Mucosa of stomach (tissue), 1 donor: ENCODE measurements around the gene CTNNBL1.

Experiments used
- H3K27me3 ChIP-seq: one replicate; pipeline ENCODE4 v1.7.0; 2013; ENCODE audit warnings: mild to moderate bottlenecking, low read length; ENCODE audit not compliant: control insufficient read depth, insufficient read depth
- H3K36me3 ChIP-seq: one replicate; pipeline ENCODE4 v1.7.0; 2013; ENCODE audit warnings: low read length; ENCODE audit not compliant: control insufficient read depth, insufficient read depth
- H3K4me1 ChIP-seq: one replicate; pipeline ENCODE4 v1.7.0; 2013; ENCODE audit warnings: mild to moderate bottlenecking, low read length; ENCODE audit not compliant: control insufficient read depth, insufficient read depth
- H3K4me3 ChIP-seq: one replicate; pipeline ENCODE4 v1.7.0; 2013; ENCODE audit warnings: low read length
- H3K9ac ChIP-seq: one replicate; pipeline ENCODE4 v1.7.0; 2013; ENCODE audit warnings: mild to moderate bottlenecking, low read length, moderate library complexity
- H3K9me3 ChIP-seq: one replicate; pipeline ENCODE4 v1.7.0; 2013; ENCODE audit warnings: mild to moderate bottlenecking, low read length, moderate library complexity; ENCODE audit not compliant: control insufficient read depth
- donor health status: Pancreatic carcinoma.

Gene CTNNBL1

DNA sequence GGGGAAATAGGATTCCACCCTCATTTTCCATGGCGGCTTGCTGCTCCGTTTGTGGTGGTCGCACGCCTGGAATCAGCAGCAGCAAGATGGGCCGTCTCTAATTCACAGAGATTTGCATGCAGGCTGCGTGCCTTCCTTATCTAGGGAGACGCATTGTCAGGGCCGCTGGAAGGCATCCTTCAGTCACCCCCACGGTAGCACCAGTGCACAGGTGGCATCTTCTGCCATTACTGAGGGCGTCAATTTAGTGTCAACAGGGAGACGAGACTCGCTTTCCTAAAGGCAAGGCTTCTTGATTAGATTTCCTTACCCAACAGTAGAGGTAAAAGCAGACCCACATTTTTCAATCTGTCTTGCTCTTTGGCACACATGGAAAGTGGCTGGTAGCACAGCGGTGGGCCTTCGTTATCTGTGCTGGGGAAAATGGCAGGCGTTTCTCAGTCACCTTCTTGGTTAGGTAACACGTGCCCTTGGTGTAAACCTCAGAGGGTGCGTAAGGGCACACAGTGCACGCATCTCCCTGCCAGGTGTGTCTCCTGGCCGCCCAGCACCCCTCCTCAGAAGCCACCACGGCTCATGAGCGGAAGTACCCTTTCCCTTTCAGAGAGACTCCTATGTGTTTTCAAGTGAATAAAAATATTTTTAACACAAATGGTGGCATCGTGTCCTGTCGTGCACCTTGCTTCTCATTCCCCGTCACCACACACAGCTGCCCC is 181.8 kb downstream of the CTNNBL1 start:
- no peaks in the 10 kb centered on the region for H3K4me1 ChIP-seq
- no peaks in the 10 kb centered on the region for H3K27me3 ChIP-seq
- no peaks in the 10 kb centered on the region for H3K36me3 ChIP-seq
- H3K4me3 ChIP-seq, result no peak overlapping the region
- no peak overlapping the region for H3K9ac ChIP-seq
- H3K9me3 ChIP-seq, result no peaks in the 10 kb centered on the region

DNA sequence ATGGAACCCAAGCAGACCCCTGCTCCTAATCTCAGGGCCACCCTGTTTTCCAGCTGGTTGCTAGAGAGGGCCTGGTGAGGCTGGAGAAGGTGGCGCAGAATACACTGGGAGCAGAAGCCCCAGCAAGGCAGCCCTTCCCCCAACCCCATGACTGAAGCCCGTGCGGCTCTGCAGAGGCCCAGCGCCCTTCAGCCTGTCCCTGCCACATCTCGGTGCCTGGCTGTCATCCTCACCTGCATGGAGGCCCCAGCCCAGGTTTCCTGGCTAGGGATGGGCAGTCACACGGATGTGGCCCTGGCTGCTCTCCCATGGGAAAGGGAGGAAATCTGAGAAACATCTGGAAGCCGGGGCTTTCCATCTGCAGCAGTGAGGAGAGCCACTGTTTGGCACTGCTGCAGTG is 183.0 kb downstream of the CTNNBL1 start:
- H3K27me3 ChIP-seq, result no peaks in the 10 kb centered on the region
- no peaks in the 10 kb centered on the region for H3K4me1 ChIP-seq
- H3K9ac ChIP-seq, result no peak overlapping the region
- H3K4me3 ChIP-seq, result no peak overlapping the region
- H3K36me3 ChIP-seq, result no peaks in the 10 kb centered on the region
- no peaks in the 10 kb centered on the region for H3K9me3 ChIP-seq

DNA sequence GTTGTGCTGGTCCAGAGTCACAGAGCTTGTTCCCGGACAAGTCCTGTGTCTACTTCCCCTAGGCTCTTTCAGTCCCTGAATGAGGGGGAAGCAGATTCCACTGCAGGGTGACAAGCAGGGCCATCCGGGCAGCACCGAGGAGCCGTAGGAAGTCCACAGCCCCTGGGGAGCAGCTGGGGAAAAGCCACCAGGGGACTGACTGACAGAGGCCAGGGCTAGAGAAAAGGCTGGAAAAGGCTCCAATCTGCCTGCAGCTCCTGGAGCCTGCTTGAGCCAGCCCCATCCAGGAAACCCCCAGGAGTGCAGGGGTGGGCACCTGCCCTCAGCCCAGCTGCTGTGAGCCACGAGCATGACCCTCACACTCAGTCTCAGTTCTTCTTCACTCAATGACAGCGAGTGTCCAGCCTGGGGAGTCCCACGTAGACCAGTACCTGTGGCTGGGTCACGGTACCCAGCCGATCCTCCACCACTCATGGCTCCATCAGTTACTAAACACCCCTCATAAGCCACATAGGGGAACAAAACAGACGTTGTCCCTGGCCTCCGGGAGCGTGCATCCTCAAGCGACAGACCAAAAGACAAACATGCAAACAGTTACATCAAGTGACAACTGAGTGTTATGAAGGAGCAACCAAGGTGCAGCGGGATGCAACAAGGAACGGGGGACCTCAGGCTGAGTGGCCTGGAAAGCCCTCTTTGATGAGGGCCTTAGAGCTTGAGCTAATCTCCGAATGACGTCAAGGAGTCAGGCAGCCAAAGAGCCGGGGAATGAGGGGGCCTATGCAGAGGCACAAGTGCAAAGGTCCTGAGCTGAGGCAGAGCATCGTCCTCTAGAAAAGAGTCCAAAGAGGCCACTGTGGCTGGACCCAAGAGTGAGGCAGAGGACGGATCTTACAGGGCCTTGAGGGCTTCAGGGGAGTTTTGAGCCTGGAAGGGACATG is 184.3 kb downstream of the CTNNBL1 start:
- H3K9me3 ChIP-seq, result no peaks in the 10 kb centered on the region
- H3K9ac ChIP-seq, result no peak overlapping the region
- H3K4me1 ChIP-seq, result no peaks in the 10 kb centered on the region
- H3K27me3 ChIP-seq, result no peaks in the 10 kb centered on the region
- no peak overlapping the region for H3K4me3 ChIP-seq
- H3K36me3 ChIP-seq, result no peaks in the 10 kb centered on the region

DNA sequence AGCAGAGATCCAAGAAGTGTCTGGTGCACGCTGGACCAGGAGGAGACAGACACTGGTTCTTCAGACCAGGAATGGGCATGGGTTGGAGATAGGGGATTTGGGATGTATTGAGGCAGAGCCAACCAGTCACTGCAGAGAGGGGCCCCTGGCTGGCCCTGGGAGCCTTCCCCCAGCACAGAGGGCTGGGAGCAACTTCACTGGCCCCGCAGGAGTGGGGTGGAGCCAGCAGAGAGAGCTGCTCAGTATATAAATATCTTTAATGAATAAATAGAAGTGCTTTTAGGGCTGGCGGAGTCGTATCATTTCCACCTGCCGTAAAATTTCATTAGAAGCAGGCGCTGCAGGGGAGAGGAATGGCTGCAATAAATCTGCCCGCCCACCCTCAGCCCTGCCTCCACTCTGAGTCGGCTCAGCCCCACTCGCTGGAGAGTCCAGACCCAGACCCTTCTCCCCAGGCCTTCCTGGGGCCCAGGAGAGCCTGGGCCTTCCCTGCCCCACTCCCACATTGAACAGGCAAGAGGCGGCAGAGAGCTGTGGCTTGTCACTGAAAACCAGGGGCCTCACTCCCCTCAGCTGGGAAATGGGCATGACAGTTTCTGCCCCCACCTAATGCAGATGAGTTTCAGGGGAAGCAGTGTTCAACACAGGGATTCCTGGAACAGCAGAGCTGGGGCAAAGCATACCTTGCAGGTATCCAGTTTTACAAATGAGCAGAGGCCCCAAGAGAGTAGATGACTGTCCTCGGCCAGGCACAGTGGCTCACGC is 185.2 kb downstream of the CTNNBL1 start:
- H3K9me3 ChIP-seq, result no peaks in the 10 kb centered on the region
- no peaks in the 10 kb centered on the region for H3K4me1 ChIP-seq
- no peaks in the 10 kb centered on the region for H3K36me3 ChIP-seq
- H3K9ac ChIP-seq, result no peak overlapping the region
- no peaks in the 10 kb centered on the region for H3K27me3 ChIP-seq
- no peak overlapping the region for H3K4me3 ChIP-seq

DNA sequence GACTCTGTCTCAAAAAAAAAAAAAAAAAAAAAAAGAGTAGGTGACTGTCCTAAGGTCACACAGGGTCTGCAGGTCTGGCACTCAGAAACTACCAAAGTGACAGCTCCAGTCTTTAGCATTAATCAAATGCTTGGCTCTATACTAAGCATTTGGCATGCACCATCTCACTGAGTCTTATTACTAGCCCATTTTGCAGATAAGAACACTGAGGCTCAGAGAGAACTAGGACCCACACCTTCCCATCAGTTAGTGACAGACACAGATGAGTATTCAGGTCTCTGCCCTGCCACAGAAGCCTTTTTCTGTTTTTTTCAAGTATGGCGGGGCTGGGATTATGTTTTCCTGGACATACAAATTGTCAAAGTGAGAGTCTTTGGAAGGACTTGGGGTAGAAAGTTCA is 186.0 kb downstream of the CTNNBL1 start:
- H3K9me3 ChIP-seq, result no peaks in the 10 kb centered on the region
- no peaks in the 10 kb centered on the region for H3K36me3 ChIP-seq
- H3K4me1 ChIP-seq, result no peaks in the 10 kb centered on the region
- H3K9ac ChIP-seq, result no peak overlapping the region
- no peak overlapping the region for H3K4me3 ChIP-seq
- H3K27me3 ChIP-seq, result no peaks in the 10 kb centered on the region

DNA sequence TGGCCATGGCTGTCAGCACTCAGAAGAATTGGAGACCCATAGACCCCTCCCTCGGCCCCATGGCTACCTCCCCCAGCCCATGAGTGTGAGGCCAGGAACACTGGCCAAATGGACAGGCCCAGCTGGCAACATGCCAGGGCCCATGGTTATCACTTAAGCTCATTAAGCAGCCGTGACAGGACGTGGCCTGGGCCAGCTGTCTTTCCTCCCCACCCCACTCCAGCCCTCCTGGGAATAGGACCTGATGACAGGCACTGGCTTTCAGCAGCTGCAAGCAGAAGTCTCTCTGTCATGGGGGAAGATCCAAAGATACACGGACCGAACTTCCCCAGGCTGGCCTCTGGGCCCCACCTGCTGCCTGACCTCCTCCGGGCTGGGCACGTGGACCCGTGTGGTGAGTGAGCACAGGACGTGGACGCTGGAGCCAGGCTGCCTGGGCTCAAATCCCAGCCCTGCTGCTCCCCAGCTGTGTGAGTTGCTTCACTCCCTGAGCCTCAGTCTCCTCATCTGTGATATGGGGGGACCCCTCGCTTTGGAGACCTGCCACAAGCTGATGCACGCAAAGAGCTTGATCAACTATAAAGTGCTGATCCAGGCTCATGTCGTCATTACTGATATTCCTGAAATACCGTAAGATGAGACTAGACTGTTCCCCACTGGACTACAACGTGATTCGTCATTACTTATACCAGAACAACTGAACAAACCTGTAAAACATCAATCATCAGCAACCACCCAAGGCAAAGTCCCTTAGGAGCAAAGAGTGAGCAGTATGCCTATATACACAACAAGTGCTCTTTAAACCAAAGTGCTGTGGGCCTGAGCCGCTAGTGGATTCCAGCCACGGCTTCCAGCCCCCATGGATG is 187.1 kb downstream of the CTNNBL1 start:
- H3K27me3 ChIP-seq, result no peaks in the 10 kb centered on the region
- no peaks in the 10 kb centered on the region for H3K36me3 ChIP-seq
- H3K9ac ChIP-seq, result no peak overlapping the region
- no peak overlapping the region for H3K4me3 ChIP-seq
- no peaks in the 10 kb centered on the region for H3K9me3 ChIP-seq
- H3K4me1 ChIP-seq, result no peaks in the 10 kb centered on the region

DNA sequence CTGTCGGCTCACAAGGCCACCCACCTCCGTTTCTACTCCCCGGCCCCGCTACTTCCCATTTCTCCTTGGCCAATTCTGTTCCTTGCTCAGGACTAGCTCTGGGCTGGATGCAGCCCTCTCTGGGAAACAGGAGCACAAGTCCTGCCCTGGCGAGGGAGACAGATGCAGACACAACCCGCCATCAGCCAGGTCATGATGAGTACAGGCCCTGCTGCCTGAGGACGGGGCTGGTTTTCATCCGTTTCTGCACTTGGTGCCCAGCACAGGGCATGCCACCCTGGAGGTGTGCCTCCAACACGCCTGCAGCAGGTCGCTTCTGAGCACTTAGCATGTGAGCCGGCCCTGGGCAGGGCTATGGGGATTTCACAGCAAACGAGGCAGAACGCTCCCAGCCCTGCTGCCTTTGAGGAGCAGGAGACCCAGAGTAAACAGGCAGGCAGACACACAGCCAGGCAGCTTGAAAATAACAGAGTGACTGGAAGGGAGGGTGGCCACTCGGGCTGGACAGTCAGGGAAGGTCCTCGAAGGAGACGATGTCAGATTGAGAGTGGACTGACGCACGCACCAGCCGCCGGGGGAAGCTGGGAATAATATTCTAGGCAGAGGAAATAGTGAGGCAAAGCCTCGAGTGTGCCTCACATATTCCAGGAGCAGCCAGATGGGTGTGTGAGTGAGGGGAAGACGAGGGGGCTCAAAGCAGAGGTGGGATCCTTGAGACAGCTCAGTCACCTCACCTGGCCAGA is 187.9 kb downstream of the CTNNBL1 start:
- no peaks in the 10 kb centered on the region for H3K4me1 ChIP-seq
- H3K27me3 ChIP-seq, result peaks cover 6% of the 10 kb centered on the region
- no peak overlapping the region for H3K9ac ChIP-seq
- H3K36me3 ChIP-seq, result no peaks in the 10 kb centered on the region
- H3K4me3 ChIP-seq, result no peak overlapping the region
- H3K9me3 ChIP-seq, result no peaks in the 10 kb centered on the region

DNA sequence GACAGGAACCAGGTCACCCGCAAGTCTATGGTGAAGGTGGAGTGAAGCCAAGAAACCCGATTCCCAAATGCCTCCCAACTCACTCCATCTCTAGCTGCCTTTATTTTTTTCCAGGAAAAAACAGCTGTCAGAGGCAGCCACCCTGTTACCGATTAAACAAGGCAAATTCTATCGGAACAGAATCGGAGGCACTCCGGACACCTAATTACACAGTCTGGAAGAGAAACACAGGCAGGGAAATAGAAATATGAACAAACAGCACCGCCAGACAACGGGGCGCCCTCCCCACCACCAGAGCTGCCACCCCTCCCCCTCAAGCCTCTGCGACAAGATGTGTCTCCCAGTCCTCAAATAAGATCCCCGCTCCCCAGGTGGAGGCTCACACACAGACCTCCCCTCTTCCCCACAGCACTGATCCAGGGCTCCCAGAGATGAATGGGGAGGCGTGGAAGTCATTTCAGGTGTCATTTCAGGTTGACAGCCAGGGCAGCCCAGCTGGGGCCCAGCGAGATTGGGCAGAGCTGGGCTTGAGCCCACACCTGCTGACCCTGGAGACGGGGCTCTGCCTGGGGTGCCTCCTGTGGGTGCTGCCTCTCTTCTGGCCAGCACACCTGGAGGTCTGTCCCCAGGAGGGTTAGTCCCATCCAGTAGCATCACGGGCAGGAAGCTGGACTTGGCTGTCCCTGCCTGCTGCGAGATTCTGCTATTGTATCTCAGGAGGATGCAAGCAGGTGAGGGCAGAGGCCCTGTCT is 189.3 kb downstream of the CTNNBL1 start:
- Histone ChIP-seq H3K4me3 (no peak overlapping the region), H3K9ac (no peak overlapping the region), H3K4me1 (no peaks in the 10 kb centered on the region), H3K36me3 (no peaks in the 10 kb centered on the region), H3K9me3 (no peaks in the 10 kb centered on the region), H3K27me3 (peaks cover 9% of the 10 kb centered on the region)

DNA sequence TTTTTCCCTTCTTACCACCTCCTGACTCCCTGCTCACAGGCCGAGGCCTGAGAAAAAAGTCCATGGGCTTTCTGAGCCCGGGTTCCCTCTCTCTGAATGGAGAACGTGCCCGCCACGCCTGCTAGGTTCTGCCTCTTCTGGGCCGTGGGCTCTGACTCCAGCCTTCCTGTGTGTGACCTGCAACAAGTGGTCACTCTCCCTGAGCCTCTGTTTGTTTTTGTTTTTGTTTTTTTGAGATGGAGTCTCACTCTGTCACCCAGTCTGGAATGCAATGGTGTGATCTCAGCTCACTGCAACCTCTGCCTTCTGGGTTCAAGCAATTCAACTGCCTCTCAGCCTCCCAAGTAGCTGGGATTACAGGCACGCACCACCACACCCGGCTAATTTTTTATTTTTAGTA is 191.2 kb downstream of the CTNNBL1 start:
- no peaks in the 10 kb centered on the region for H3K9me3 ChIP-seq
- H3K36me3 ChIP-seq, result no peaks in the 10 kb centered on the region
- H3K4me1 ChIP-seq, result no peaks in the 10 kb centered on the region
- H3K9ac ChIP-seq, result no peak overlapping the region
- H3K27me3 ChIP-seq, result peaks cover 9% of the 10 kb centered on the region
- no peak overlapping the region for H3K4me3 ChIP-seq

DNA sequence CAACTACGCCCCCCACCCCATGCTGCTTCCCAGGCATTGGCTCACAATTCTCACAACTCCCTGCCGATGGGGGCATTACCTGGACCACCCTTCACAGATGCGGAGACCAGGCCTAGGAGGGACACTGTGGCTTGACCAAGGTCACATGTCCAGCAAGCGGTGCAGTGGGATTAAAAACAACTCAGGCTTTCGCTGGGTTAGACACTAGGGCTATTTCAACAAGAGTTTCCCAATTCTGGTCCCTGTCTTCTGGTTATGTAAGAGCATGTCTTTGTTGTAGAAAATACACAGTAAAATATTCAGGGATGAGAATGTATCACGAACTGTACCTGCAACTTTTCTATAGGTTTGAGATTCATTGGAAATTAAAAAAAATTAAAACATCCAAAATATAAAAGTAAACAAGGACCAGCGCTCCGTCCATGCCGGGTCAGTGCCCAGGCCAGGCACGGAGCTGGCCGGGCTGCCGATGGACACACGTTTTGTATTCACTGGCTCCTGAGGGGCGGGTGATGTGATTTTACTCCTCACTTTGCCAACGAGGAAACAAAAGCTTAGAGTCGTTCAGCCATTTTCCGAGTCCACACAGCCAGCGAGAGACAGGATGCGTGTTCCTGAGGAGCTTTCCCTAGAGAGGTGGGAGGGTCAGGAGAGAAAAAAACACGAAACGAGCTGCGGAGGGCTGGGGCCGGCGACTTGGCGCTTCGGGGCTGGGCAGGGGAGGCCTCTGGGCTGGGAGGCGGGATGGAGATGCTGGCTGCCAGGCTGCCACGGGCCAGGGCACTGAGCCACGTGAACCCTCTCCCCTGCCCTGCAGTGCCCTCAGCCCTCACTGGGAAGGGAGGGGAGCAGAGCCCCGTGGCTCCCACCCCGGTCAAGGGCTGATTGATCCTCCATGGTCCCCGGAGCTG is 192.0 kb downstream of the CTNNBL1 start:
- H3K36me3 ChIP-seq, result no peaks in the 10 kb centered on the region
- no peaks in the 10 kb centered on the region for H3K9me3 ChIP-seq
- no peak overlapping the region for H3K9ac ChIP-seq

More for the DNA sequence above, 192.0 kb downstream of the CTNNBL1 start:
- no peak overlapping the region for H3K4me3 ChIP-seq
- H3K4me1 ChIP-seq, result no peaks in the 10 kb centered on the region
- peaks cover 9% of the 10 kb centered on the region for H3K27me3 ChIP-seq
